K562 (cell line): ENCODE measurements around the gene PTPRC. TPM values are rescaled to one million over a fixed set of nuclear protein-coding genes. Genes with fewer than 3 reads are reported as not detected.

ENCODE experiments used
- ATAC-seq: fragments of 200-7000 bp; cut with Tn5 transposase; 3 replicates; pipeline ENCODE4 v1.9.1; 2020; ENCODE audit warnings: moderate library complexity
- BruUV-seq: library from RNA; stranded (reverse); fragments of 400-500 nt; replicated peaks from 2 replicates; lab custom pipeline; 2021; lab: Mats Ljungman, UMichigan
- CTCF ChIA-PET: fragments of 300-600 bp; formaldehyde crosslinking; extraction: SDS; loops from one replicate; lab custom pipeline; 2021; ENCODE audit warnings: low intra/inter-chr PET ratio; lab: Yijun Ruan, JAX
- POLR2A ChIA-PET: fragments of 300-600, 350-650 bp; sonication (Branson Sonifier 250); formaldehyde crosslinking; extraction: SDS; loops from one replicate; lab custom pipeline; 2021; ENCODE audit warnings: antibody characterized with exemption, inconsistent platforms; lab: Yijun Ruan, JAX
- DNase-seq, 4 experiments: peaks; one replicate each; pipeline versions ENCODE4 v3.0.0 to v3.0.0-alpha.2; 2011 to 2018; ENCODE audit warnings: low spot score in 3 of 4, mixed read lengths in 3 of 4; ENCODE audit errors: extremely low read depth in 1 of 4
- FAIRE-seq: peaks from 2 replicates; lab custom pipeline; 2011; peaks lifted over from hg19 to GRCh38; lab: Jason Lieb, UNC
- H2AFZ ChIP-seq: 2 replicates; pipeline ENCODE4 v1.6.0; 2011; ENCODE audit warnings: low read depth, low read length, control low read depth, inconsistent platforms
- H3K27ac ChIP-seq: fragments of 200-600 bp; 3 replicates; pipeline ENCODE4 v1.8.0; 2011; ENCODE audit warnings: low read depth, mild to moderate bottlenecking, control low read depth, inconsistent platforms, low read length, moderate library complexity, mixed read lengths; ENCODE audit errors: extremely low read depth
- H3K27me3 ChIP-seq, 2 experiments: fragments of 300-600 bp in 1 of 2; 2 replicates in 1 of 2; 3 replicates in 1 of 2; pipeline versions ENCODE4 v1.6.0 to v1.8.0; 2011; ENCODE audit warnings: inconsistent platforms in 2 of 2, low read length in 2 of 2, mild to moderate bottlenecking in 1 of 2, mixed read lengths in 1 of 2, moderate library complexity in 1 of 2; ENCODE audit not compliant: control insufficient read depth in 2 of 2, insufficient read depth in 2 of 2
- H3K36me3 ChIP-seq: fragments of 300-600 bp; 3 replicates; pipeline ENCODE4 v1.8.0; 2011; ENCODE audit warnings: mild to moderate bottlenecking, low read length, inconsistent platforms; ENCODE audit not compliant: control insufficient read depth, insufficient read depth
- H3K4me1 ChIP-seq, 2 experiments: fragments of 200-600 bp in 1 of 2; replicated peaks in 1 of 2; 2 replicates in 1 of 2; 3 replicates in 1 of 2; pipeline versions ENCODE4 v1.5.1 to v1.8.0; 2011; ENCODE audit warnings: inconsistent platforms in 2 of 2, low read length in 2 of 2, mild to moderate bottlenecking in 1 of 2, mixed read lengths in 1 of 2, moderate library complexity in 1 of 2; ENCODE audit not compliant: control insufficient read depth in 2 of 2, insufficient read depth in 2 of 2
- H3K4me2 ChIP-seq: 2 replicates; pipeline ENCODE4 v1.6.1; 2011; ENCODE audit warnings: low read length, control low read depth, inconsistent platforms, mixed read lengths; ENCODE audit not compliant: insufficient read depth
- H3K4me3 ChIP-seq: fragments of 200-600 bp; sonication (generic), shearing (Covaris generic); 2 replicates; pipeline ENCODE4 v1.5.1; 2016; ENCODE audit warnings: control low read depth, inconsistent platforms
- H3K79me2 ChIP-seq: fragments of 200-600 bp; 3 replicates; pipeline ENCODE4 v1.8.0; 2011; ENCODE audit warnings: low read length, inconsistent platforms; ENCODE audit not compliant: control insufficient read depth, insufficient read depth
- H3K9ac ChIP-seq, 2 experiments: 2 replicates each; pipeline versions ENCODE4 v1.6.0 to v1.6.1; 2011; ENCODE audit warnings: low read depth in 2 of 2, low read length in 2 of 2, control low read depth in 1 of 2, inconsistent platforms in 1 of 2, mild to moderate bottlenecking in 1 of 2, mixed read lengths in 1 of 2; ENCODE audit not compliant: insufficient read depth in 1 of 2
- H3K9me1 ChIP-seq: one replicate; pipeline ENCODE4 v1.6.0; 2011; ENCODE audit warnings: inconsistent platforms, mild to moderate bottlenecking, low read length, moderate library complexity; ENCODE audit not compliant: control insufficient read depth, insufficient read depth
- H3K9me3 ChIP-seq: replicated peaks from 2 replicates; pipeline ENCODE4 v1.5.1; 2011; ENCODE audit warnings: low read depth, low read length, inconsistent platforms; ENCODE audit not compliant: control insufficient read depth, insufficient read depth
- H4K20me1 ChIP-seq: replicated peaks from 2 replicates; pipeline ENCODE4 v1.6.1; 2011; ENCODE audit warnings: low read length, inconsistent platforms, mixed read lengths; ENCODE audit not compliant: control insufficient read depth, insufficient read depth
- ARID1B ChIP-seq: fragments of 450-650 bp; IDR thresholded peaks from 2 replicates; pipeline ENCODE4 v1.6.1; 2016; ENCODE audit warnings: antibody characterized with exemption, mild to moderate bottlenecking, inconsistent platforms
- ARID4B ChIP-seq: sonication (generic); formaldehyde crosslinking; IDR thresholded peaks from 2 replicates; pipeline ENCODE4 v1.8.0; 2022; ENCODE audit warnings: mild to moderate bottlenecking, missing genetic modification reagents
- CBFA2T3 ChIP-seq: fragments of 450-650 bp; IDR thresholded peaks from 2 replicates; pipeline ENCODE4 v1.6.1; 2017
- EP300 ChIP-seq: IDR thresholded peaks from 2 replicates; pipeline ENCODE4 v1.6.1; 2012; ENCODE audit warnings: low read length, improper control_type of control experiment
- HDAC6 ChIP-seq: IDR thresholded peaks from 2 replicates; pipeline ENCODE4 v1.6.1; 2012; ENCODE audit warnings: low read depth, mild to moderate bottlenecking, control low read depth, inconsistent platforms, low read length, moderate library complexity
- ID3 ChIP-seq, 2 experiments: fragments of 250-450 bp in 1 of 2; fragments of 450-650 bp in 1 of 2; sonication (Bioruptor Pico) in 1 of 2; IDR thresholded peaks; 2 replicates each; pipeline versions ENCODE4 v1.6.1 to v1.8.0; 2016 to 2021; ENCODE audit warnings: mild to moderate bottlenecking in 2 of 2, moderate library complexity in 2 of 2, missing compliant biosample characterization in 1 of 2, missing genetic modification characterization in 1 of 2
- JUN ChIP-seq, 2 experiments: sonication (generic) in 1 of 2; formaldehyde crosslinking in 1 of 2; IDR thresholded peaks; 2 replicates each; pipeline versions ENCODE4 v1.6.1 to v1.8.0; 2012 to 2022; ENCODE audit warnings: borderline replicate concordance in 2 of 2, mild to moderate bottlenecking in 2 of 2, improper control_type of control experiment in 1 of 2, low read depth in 1 of 2, low read length in 1 of 2, missing genetic modification reagents in 1 of 2
- NFATC3 ChIP-seq: fragments of 450-650 bp; IDR thresholded peaks from 2 replicates; pipeline ENCODE4 v1.6.1; 2017; ENCODE audit warnings: mild to moderate bottlenecking
- NUFIP1 ChIP-seq: fragments of 450-650 bp; IDR thresholded peaks from 2 replicates; pipeline ENCODE4 v1.6.1; 2018; ENCODE audit not compliant: partially characterized antibody
- SIRT6 ChIP-seq: IDR thresholded peaks from one replicate; pipeline ENCODE4 v1.6.1; 2012; ENCODE audit warnings: low read depth, mild to moderate bottlenecking, control low read depth, inconsistent platforms, low read length, moderate library complexity
- TAL1 ChIP-seq: fragments of 450-650 bp; IDR thresholded peaks from 2 replicates; pipeline ENCODE4 v1.6.1; 2016; ENCODE audit warnings: mild to moderate bottlenecking
- TCF7 ChIP-seq: sonication (generic); IDR thresholded peaks from 2 replicates; pipeline ENCODE4 v1.6.1; 2016; ENCODE audit warnings: antibody characterized with exemption, borderline replicate concordance
- XRCC3 ChIP-seq: fragments of 450-650 bp; IDR thresholded peaks from 2 replicates; pipeline ENCODE4 v1.6.1; 2017; ENCODE audit warnings: mild to moderate bottlenecking, moderate library complexity
- ZBTB12 ChIP-seq: fragments of 250-450 bp; sonication (Bioruptor Pico); IDR thresholded peaks from 2 replicates; pipeline ENCODE4 v1.4.0; 2020
- ZBTB34 ChIP-seq: fragments of 250-450 bp; sonication (Bioruptor Pico); IDR thresholded peaks from 2 replicates; pipeline ENCODE4 v1.8.0; 2021; ENCODE audit warnings: mild to moderate bottlenecking, moderate library complexity
- ZNF174 ChIP-seq: fragments of 250-450 bp; sonication (Bioruptor Pico); IDR thresholded peaks from 2 replicates; pipeline ENCODE4 v1.4.0; 2020; ENCODE audit warnings: mild to moderate bottlenecking
- WGBS: fragments of 100-300 bp; shearing (Covaris generic); methylation state at CpG from one replicate; pipeline ENCODE4 v1.1.6; 2016; ENCODE audit warnings: low coverage, mixed read lengths; ENCODE audit not compliant: insufficient coverage; ENCODE audit errors: missing lambda C conversion rate; 5-methylcytosine and 5-hydroxymethylcytosine counted together
- in situ Hi-C: fragments of 300-500 bp; cut with MboI; formaldehyde crosslinking; loops from 4 replicates; pipeline ENCODE4 v1.15.0; 2018; ENCODE audit warnings: inconsistent platforms, mixed read lengths
- intact Hi-C: fragments of 100-400 bp; cut with micrococcal nuclease; formaldehyde crosslinking; loops from 2 replicates; pipeline ENCODE4 v1.14.2; 2022
- polyA plus RNA-seq, 8 experiments: library from polyadenylated mRNA; depleted of rRNA in 4 of 8; stranded (reverse) in 5 of 8; unstranded in 3 of 8; fragments of >200 nt; fragmentation: Nextera tagmentation in 2 of 8; fragmentation: Illumina TruSeq in 1 of 8; extraction: Ambion mirVana in 2 of 8; extraction: Trizol in 1 of 8; gene quantifications; 2 replicates each; pipeline versions ENCODE4 v1.2.1 to v1.2.3, GENCODE V29; 2011 to 2014; ENCODE audit warnings: inconsistent platforms in 1 of 8, missing spikeins in 1 of 8
- total RNA-seq, 7 experiments: library from RNA; depleted of rRNA in 6 of 7; stranded (reverse); fragments of >200 nt in 6 of 7; fragmentation: Illumina TruSeq in 2 of 7; extraction: Trizol in 2 of 7; gene quantifications; 2 replicates each; pipeline versions ENCODE4 v1.2.1 to v1.2.3, GENCODE V29; 2011 to 2021; ENCODE audit warnings: low replicate concordance in 1 of 7

The PTPRC gene
- total and polyA plus RNA-seq, 9 of the 15 experiments (the other 6 are each of a cell fraction or from before 2014, with no cell fraction given): 7.1 to 107 (median 62.9) TPM

- H3K4me3 ChIP-seq: no peak overlapping the region
- peaks cover 5% of the 10 kb centered on the region; the same call in 1 of the 3 replicates for H3K36me3 ChIP-seq
- no peaks in the 10 kb centered on the region for H3K9me3 ChIP-seq
- in situ Hi-C loops (no loop called here), intact Hi-C loops (no loop called here)
- peaks cover 0 to 14% of the 10 kb centered on the region in 2 experiments; a peak in 2 of 5 replicates for H3K4me1 ChIP-seq
- ATAC-seq (peak; percentile 79), FAIRE-seq (no peak), DNase-seq (peak in 1 of 4 experiments; percentile 52)
- no peaks in the 10 kb centered on the region for H3K9me1 ChIP-seq
- 0 out of 2 replicates have a peak overlapping the region, but pooled peaks have one; percentile 3 for H3K4me2 ChIP-seq
- 9% methylated on average over 2 of the region's 2 CpGs for WGBS
- peaks cover 68% of the 10 kb centered on the region for H3K79me2 ChIP-seq
- H4K20me1 ChIP-seq: no peaks in the 10 kb centered on the region
- no peak overlapping the region for H3K9ac ChIP-seq
- ChIA-PET CTCF (no interaction called here), POLR2A (interaction anchor here (0.8 to 1.9 kb wide), 3 partner anchors 10 to 168 kb away, joined by 3 to 6 read pairs (median 3); partner anchors contain the start of gene PTPRC)
- 0 out of 3 replicates have a peak overlapping the region, but pooled peaks have one; percentile 12 for H3K27ac ChIP-seq
- no peaks in the 10 kb centered on the region for H3K27me3 ChIP-seq
- H2AFZ ChIP-seq: no peak overlapping the region
- no TSS peak for BruUV-seq
- TF ChIP-seq CBFA2T3 (peak; percentile 81), EP300 (peak; percentile 10; the same call in 1 of the 2 replicates), ZNF174 (CRISPR knock-in tag) (no peak), ZBTB34 (CRISPR knock-in tag) (peak; percentile 77; the same call in 1 of the 2 replicates), HDAC6 (no peak), ZBTB12 (CRISPR knock-in tag) (no peak), ARID4B (CRISPR knock-in tag) (no peak), NFATC3 (no peak), XRCC3 (no peak), NUFIP1 (no peak), TCF7 (no peak), SIRT6 (no peak), JUN (IDR thresholded peaks at IDR 0.05; ENCODE audit: borderline replicate concordance, low read depth, low read length) (no peak), JUN (CRISPR knock-in tag; IDR thresholded peaks at IDR 0.05; ENCODE audit: borderline replicate concordance) (no peak), TAL1 (peak; percentile 57), ARID1B (peak; percentile 51), ID3 (CRISPR knock-in tag; IDR thresholded peaks at IDR 0.05) (no peak), ID3 (tag; IDR thresholded peaks at IDR 0.05) (peak; percentile 43; the same call in 1 of the 2 replicates)
Observed at GRCh38 chr1:198649968-198650338, 11.1 kb downstream of the PTPRC start.
